GM13976 (cell line): ENCODE results near the gene GRAMD1B.
"Not testable (repeated sequence)": the region's sequence is repeated elsewhere in the genome, so short reads cannot be mapped to it uniquely, and the experiment has no call there.

Source experiments
- DNase-seq: peaks from one replicate; pipeline ENCODE4 v3.0.0; 2012; ENCODE audit warnings: low spot score
- in situ Hi-C: fragments of 300-500 bp; cut with MboI; formaldehyde crosslinking; loops from one replicate; pipeline ENCODE4 v1.12.0; 2022; ENCODE audit warnings: low sequenced_read_pairs, mixed read lengths, inconsistent platforms; ENCODE audit not compliant: unreplicated experiment
- TF ChIP-seq, protein P1 (sequence below): IDR thresholded peaks from 2 replicates; pipeline ENCODE4 v1.5.1; 2012; ENCODE audit warnings: borderline replicate concordance, mild to moderate bottlenecking; ENCODE audit not compliant: insufficient read depth; ENCODE audit errors: extremely low read depth, missing control alignments, control extremely low read depth

Gene GRAMD1B

DNA sequence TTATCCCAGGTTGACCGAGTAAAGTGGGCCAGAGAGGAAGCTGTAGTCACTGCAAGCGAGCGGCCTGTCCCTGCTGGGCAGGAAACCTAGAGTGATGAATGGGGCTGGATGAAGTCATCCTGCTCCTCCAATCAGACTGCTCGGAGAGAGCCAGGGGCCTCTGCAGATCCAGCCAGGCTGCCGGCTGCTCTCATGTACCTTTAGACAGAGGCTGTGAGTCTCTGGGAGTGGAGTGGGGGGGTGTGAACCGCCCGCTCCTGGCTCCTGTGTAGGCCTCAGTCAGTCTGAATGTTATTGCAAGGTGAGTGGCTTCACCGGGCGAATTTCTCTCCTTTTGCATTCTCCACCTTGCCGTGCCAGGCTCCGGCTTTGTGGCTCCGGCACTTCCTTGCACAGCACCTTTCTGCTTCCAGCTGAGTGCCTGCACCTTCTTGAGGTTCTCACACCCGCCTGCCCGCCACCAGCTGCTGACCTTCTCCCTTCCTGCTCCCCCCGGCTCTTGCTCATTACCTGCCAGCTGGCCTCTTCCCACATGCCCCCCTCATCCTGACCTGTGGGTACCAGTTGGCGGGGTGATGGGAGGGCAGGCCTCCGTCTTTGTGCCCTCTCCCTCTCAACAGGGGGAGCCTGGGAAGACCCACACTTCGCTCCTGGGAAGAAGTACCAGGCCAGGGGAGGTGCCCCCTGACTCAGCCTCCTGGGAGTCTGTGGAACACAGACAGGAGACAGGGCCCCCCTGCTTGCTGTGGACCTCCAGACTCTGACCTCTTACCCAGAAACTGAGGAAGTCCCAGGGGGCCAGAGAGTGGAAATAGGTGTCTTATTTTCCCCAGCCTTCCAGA is 79.9 kb downstream of the GRAMD1B start:
- no peak for DNase-seq
- in situ Hi-C loops, result no loop called here
- TF ChIP-seq, protein P1, sequence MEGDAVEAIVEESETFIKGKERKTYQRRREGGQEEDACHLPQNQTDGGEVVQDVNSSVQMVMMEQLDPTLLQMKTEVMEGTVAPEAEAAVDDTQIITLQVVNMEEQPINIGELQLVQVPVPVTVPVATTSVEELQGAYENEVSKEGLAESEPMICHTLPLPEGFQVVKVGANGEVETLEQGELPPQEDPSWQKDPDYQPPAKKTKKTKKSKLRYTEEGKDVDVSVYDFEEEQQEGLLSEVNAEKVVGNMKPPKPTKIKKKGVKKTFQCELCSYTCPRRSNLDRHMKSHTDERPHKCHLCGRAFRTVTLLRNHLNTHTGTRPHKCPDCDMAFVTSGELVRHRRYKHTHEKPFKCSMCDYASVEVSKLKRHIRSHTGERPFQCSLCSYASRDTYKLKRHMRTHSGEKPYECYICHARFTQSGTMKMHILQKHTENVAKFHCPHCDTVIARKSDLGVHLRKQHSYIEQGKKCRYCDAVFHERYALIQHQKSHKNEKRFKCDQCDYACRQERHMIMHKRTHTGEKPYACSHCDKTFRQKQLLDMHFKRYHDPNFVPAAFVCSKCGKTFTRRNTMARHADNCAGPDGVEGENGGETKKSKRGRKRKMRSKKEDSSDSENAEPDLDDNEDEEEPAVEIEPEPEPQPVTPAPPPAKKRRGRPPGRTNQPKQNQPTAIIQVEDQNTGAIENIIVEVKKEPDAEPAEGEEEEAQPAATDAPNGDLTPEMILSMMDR, result no peak

DNA sequence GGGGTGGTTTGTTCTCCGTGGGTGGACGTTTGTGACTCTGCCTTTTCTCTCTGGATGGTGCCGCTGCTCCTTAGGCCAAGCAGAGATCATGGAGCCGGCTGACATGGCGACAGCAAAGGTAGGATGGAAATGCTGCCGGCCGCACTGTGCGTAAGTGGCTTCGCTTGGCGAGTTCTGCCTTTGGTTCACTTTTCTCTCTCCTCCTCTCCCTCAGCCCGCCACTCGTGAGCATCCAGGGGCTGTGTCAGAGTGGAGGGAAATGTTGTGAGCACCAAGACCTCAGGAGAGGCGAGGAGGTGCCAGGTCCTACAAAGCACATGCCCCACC is 80.5 kb downstream of the GRAMD1B start:
- TF ChIP-seq, protein P1, result no peak
- in situ Hi-C loops, result no loop called here

DNA sequence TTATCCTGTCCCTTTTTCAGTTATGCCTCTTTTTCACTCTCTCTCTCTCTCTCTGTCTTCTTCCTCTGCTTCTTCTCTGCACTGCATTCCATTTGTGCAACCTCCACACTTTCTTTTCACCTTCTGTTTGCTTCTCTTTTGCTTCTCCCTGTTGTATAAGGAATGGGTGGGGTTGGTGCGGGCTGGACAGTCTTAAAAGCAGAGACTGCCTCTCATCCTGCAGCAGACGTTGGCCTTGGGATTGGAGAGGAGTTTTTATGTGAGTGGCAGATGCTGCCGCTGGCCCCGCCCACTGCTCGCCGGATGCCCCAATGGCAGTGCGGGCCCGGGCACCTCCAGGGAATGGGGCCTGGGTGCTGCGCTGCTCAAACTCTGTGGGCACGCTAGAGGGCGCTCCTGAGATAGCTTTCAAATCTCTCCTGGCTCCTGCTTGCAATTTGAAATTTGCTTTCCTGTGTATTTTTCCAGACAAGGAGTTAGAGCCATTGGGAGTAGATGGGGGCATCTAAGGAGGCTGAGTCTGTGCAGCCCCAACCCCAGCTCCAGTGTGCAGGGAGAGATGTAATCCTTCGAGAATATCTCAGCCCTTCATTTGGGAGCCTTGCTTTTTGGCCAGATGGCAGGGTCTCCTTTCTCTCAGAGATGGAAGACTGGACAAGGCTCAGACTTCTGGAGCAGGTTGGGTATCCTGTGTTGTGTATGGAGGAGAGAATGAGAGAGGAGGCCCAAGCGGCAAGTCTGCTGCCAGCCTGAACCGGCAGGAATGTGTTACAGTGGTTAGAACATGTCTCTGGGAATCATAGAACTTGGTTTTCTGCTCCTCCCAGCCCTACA is 81.2 kb downstream of the GRAMD1B start:
- in situ Hi-C loops, result no loop called here
- TF ChIP-seq, protein P1, result peak; percentile 79

More for the DNA sequence above, 80.5 kb downstream of the GRAMD1B start:
- DNase-seq, result no peak

DNA sequence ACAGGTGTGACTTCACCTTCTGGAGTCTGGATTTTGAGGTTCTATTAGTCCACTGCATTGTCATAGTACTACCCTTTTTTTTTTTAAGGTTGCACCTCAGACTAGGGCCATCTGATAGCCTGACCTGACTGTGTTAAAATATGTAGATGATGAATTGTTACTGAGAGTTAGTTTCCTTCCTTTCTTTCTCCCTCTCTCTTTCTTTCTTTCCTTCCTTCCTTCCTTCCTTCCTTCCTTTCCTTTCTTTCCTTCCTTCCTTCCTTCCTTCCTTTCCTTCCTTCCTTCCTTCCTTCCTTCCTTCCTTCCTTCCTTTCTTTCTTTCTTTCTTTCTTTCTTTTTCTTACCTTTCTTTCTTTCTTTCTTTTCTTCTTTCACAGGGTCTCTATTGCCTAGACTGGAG is 83.2 kb downstream of the GRAMD1B start:
- in situ Hi-C loops, result not testable (repeated sequence)

More for the DNA sequence above, 81.2 kb downstream of the GRAMD1B start:
- DNase-seq, result peak; percentile 76

DNA sequence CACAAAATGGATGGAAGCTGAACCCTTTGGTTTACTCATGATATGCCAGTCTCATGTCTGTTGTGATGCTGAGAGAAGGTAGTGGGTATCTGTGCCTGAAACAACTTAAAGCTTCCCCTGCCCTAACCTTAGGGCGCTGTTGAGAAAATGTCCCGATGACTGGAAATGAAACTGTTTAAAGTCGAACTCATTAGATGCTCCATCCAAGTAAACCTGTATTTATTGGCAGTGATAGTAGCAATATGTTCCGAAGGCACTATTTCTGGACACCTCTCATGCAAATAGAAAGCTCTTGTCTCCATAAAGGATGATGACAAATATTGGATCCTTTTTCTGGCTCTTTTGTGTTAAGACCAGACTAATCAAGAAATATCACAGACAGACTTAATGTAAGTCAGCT is 86.2 kb downstream of the GRAMD1B start:
- TF ChIP-seq, protein P1, result no peak
- no peak for DNase-seq
- in situ Hi-C loops, result no loop called here

More for the DNA sequence above, 83.2 kb downstream of the GRAMD1B start:
- DNase-seq, result not testable (repeated sequence)

DNA sequence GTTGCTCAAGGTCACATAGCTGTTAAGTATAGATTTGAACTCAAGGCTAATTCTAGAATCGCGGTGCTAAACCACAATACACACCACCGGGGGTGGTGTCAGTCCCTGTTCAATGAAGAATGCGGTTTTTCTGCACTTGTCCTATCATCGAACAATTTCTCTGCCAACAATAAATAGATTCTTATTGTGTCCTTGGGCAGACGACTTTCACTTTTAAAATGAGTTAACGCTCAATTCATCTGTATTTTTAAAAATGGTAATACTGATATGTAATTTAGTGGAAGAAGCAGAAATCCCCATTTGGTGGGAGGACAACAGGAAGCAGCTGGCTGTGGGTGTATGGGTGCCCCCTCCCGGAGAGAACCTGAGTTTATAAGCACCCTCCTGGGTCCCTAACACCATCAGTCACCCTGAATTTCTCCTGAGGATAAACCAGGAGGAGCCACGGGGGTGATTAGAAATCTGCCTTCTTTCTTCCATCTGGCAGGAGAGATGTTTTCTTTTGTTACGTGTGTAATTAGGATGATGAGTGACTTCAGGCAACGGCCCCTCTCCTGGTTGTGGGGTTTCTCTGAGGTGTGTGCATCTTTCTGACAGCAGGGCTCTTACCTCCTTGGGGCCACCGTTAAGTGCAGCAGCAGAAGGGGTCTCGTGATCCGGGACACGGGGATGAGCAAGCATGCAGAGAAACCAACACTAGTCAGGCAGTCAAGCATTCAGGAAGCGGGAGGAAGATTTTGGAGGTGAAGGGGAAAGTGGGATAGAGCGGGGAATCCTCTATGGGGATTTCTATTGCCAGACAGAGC is 87.7 kb downstream of the GRAMD1B start:
- in situ Hi-C loops, result no loop called here
- TF ChIP-seq, protein P1, result no peak

More for the DNA sequence above, 87.7 kb downstream of the GRAMD1B start:
- DNase-seq, result peak; percentile 67
